ENCODE results near the gene SMPD3.
"Not testable (repeated sequence)": the region's sequence is repeated elsewhere in the genome, so short reads cannot be mapped to it uniquely, and the experiment has no call there.

The SMPD3 gene

DNA sequence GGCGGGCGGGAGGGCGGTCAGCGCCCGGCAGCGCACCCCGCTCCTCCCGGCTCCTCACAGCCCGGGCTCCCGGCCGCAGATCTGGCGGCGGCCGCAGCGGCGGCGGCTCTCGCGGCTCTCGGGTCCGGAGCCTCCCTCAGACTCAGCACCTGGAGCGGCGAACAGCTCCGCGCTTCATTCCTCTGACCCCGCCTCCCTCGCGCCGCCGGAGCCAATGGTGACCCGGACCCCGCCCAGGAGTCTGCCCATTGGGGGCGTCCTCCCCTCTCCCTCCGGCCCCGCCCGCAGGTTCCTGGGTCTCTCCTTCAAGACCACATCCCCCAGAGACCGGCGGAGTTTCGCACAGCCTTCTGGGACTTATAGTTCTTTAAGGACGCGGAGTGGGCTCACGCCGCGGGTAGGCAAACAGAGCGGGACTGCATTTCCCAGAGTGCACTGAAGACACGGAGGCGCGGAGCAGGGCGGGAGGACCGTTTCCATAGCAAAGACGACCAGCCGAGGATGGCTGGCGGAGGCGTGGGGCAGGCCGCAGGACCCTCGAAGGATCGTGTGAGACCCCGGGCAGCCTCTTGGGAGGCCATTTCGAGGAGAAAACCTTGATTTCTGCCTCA is at the start of gene SMPD3:
SMPD3 (minus strand) TSS at position 149 of the 611 bp plus-strand sequence. CDS start 76,327 bp downstream, outside the sequence.
- DNase-seq, result peak; percentile 98

DNA sequence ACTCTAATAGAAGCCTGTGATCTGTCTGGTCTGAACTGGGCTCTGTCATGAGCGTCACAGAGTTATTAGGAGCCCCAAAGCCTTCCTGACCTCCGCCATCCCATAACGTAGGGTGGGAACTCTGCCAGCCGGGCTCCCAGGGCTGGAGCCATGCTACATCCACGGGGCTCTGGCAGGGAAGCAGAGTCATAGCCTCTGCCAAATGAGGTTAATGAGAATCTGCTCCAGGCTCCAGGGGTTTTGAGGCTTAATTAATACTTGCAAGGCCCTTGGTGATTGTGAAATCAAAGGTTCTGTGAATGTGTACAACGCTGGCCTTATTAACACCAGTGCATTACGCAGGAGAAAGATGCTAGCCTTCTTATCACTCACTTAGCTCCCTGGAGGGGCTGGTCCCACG is 48.4 kb upstream of the SMPD3 start:
- DNase-seq, result no peak

DNA sequence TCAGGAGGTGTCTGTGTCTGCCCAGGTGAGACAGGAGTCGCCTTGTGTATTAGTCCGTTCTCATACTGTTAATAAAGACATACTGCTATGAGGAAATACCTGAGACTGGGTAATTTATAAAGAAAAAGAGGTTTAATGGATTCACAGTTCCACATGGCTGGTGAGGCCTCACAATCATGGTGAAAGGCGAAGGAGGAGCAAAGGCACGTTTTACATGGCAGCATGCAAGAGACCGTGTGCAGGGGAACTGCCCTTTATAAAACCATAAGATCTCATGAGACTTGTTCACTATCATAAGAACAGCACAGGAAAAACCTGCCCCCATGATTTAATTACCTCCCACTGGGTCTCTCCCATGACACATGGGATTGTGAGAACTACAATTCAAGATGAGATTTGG is 46.0 kb upstream of the SMPD3 start:
- not testable (repeated sequence) for DNase-seq

GRCh38 chr16:68493412-68494070 is 45.2 kb upstream of the SMPD3 start:
- no peak for DNase-seq

DNA sequence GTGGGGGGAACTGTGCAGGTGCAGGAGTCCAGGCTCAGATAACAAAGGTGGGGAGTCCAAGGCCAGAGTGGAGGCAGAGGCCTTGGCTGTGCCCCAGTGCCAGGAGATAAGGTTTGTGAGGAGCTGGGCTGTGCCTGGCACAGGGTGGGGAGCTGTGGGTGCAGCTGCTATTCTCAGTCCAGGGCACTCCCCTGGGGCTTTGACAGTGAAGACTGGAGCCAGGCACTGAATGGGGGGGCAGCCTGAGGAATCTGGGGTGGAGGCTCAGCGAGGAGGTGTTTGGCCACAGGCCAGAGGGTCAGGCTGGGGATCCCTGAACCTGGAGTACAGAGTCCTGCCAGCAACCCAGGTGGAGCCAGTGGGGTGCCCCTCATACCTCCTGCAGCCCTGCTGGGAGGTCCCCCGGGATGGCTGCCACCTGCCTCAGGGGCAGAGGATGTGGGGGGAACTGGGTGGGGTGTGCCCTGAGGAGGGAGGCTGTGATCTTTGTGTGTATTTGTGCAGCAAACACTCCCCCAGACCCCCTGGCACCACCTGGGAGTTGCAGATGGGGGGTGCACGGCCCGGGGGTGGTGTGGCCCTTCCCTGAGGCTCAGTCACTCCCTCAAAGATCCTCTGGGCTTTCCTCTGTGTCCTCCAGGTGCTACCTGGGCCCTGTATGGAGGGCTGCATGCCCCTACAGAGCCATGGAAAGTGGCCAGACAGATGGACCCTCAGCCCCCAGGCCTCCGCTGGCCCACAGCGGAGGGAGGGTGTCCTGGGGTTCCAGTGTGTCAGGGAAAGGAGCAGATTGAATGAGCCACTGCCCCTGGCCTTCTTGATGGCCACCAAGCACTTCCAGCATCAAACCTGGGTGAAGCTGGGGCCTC is 44.5 kb upstream of the SMPD3 start:
- DNase-seq, result no peak

GRCh38 chr16:68492151-68492542 is 43.8 kb upstream of the SMPD3 start:
- DNase-seq, result no peak

DNA sequence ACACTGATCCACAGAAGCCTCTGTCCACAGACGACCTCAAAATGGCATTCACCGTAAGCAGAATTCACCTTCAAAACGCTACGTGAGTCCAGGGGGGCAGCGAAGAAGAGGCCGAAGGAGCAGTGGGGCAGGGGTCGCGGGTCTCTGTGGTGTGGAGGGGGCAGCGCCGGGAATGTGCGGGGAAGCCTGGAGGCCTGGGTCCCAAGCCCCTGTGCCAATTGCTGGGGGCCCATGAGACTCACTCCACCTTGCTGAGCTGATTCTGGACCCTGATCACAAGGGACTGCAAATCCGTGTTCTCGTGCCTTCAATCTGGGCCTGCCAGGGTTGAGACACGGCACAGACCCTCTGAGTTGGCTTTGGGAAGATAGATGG is 43.3 kb upstream of the SMPD3 start:
- DNase-seq, result no peak

- DNase-seq, result no peak
These were observed 42.7 kb upstream of the SMPD3 start for GRCh38 chr16:68490829-68491575.

DNA sequence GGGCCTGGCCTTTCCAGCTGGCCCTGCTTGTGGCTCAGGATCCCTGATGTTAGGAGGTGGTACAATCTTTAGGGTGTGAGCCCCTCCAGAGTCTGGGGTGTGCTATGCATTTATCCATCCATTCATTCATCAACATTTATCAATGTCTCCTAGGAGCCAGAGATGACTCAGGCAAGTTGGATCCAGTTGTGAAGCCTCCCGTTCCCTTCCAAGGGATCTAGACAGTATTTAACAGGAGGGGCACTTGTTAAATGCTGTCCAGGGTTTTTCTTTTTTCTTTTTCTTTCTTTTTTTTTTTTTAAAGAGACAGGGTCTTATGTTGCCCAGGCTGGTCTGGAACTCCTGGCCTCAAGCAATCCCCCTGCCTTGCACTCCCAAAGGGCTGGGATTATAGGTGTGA is 42.0 kb upstream of the SMPD3 start:
- no peak for DNase-seq

DNA sequence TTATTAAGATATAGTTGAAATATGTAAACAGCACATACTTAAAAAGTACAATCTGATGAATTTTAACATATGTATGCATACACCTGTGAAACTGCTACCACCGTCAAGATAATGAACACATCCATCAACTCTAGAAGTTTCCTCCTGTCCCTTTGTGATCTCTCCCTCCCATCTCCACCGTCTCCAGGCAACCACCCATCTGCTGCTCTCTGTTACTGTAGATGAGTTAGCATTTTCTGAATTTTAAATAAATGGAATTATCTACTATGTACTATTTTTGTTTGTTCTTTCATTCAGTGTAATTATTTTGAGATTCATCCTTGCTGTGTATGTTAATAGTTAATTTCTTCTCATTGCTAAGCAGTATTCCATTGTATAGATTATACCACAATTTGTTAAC is 40.2 kb upstream of the SMPD3 start:
- no peak for DNase-seq

- no peak for DNase-seq
These were observed 39.4 kb upstream of the SMPD3 start for GRCh38 chr16:68487669-68488068.

DNA sequence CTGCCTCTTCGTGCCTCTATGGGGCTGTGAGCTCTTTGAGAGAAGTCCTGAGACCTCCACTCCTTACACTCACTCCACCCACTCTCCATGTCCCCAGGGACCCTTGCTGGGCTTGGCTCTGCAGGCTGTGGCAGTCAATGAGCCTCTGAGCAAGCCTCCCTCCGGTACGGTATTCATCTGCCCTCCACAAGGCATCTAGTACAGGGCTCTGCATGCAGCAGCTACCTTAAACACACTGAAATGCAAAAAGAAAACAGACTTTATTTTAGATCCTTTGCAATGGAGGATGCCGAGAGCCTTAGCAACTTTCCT is 38.9 kb upstream of the SMPD3 start:
- DNase-seq, result no peak

DNA sequence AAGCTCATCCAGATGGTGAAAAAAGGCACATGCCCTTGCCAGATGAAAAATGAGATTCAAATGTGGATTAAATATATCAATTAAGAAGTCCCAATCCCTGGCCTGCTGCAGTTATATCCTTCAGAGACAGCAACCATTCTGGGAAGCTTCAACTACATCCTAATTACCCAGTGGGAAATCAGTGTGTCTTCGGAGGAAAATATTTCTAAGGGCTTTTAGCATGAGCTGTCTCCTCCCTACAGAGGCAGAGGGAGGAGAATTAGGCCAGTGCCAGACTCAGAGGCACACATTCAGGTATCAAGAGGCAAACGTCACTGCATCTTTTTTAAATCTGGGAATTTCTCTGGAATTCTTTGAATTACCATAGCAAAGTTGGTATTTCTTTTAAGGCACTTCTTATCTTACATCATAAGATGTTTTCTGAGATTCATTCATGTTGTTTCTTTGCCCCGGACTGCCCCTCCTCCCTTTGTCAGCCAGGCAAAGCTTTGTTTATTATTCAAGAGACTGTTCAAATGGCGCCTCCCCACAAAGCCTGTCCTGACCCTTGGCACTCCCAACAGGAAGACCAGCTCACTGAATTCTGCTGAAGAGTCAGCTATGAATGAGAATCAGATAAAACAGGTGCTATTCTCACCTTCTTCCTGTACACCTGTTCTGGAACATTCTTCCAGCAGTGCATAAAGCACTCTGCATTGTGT is 38.3 kb upstream of the SMPD3 start:
- DNase-seq, result no peak

DNA sequence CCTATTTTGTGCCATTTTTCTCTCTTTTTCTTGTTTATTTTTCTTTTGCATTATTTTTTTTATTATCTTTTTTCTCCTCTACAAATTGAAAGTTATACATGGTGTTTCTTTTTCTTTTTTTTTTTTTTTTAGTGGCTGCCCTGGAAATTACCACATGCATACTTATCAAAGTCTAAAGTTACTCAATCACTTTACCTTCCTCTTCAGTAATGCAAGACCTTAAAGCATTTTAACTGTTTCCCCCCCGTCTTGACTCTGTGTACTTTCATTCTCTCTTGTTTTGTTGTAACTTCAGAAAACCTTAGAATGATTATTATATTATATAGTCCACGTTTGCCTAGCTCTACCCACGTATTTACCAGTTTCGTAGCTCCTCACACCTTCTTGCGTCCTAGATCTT is 33.3 kb upstream of the SMPD3 start:
- no peak for DNase-seq

DNA sequence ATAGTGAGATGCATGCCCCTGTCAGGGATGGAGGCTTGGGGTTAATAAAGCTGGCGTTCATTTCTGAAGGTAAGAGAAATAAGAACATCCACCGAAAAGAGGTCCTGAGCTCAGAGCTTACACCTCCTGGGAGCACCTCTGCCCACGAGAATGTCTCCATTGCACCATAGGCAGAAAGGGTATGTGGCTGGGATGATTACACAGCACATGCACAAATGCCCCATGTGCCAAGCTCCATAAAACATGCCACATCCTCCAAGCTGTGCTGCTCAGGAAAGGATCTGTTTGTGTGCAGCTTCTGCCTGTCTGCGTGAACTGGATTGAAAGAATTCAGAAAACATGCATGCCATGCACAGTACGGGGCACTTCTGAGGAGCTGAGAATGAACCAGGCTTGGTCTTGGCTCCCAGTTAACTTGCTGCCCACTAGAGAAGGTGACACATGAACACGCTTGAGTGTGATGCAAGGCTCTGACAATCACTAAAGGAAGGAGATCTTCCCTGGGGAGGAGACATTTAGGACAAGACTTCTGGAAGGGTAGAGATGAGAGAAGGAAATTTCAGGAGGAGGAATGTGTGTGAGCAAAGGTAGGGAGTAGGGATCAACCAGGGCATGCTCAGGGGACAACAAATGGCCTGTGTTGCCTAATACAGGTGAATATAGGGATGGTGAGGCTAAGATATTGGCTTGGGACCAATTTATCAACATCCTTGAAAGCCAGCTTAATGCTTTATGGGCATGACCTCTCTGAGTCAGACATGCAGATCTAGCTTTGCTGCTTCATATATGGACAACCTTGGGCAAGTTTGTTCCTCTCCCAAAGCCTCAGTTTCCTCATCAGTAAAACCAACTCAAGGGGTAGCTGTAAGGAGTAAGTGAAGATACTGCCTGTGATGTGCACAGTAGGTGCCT is 32.0 kb upstream of the SMPD3 start:
- DNase-seq, result no peak

DNA sequence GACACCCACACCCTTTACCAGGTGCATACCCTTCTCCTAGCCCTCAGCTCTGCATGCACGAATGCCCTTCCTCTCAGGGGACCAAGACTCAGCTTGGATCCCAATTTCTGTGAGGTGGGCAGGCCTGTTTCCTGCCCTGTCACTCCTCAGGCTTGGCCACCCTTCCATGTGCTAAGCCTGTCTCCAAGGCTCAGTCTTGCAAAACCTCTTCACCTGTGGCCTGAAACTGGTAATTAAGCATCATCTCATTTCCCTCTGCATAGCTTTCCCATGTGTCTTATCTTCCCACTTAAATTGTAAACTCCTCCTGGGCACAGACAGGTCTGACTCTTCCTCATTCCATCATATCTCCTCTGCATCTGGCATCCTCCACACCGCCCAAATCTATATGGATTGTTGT is 31.0 kb upstream of the SMPD3 start:
- no peak for DNase-seq

DNA sequence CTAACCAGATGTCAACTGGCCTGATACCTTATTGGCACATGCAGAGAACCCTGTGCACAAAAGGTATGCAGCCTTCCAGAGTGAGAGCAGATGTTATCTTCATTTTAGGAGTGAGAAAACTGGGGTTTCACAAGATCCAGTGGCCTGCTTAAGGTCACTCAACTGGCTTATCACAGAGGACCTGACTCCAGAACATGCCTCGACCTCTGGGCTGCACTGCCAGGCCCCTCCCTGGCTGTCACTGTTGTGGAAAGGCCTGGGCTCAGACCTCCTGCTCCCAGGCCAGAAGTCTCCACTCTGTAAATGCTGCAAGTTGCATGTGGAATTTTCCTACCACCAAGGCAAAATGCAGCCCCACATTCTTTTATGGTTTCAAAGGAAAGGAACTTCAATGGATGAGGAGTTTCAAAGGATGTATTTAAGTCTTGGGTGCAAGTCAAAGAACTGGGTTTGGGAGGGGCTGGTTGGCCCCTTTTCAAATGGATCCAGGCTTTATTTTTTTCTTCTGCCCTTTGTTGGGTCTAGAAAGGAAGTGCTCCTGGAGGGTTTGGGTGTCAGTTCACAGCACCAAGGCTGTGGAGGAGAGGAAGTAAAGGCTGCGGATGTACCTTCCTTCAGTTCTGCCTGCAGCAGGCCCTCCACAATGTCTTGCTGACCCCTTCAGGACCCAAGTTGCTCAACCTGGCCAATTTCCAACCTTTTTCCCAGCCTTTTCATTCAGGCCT is 30.4 kb upstream of the SMPD3 start:
- DNase-seq, result no peak

GRCh38 chr16:68475071-68475470 is 26.8 kb upstream of the SMPD3 start:
- DNase-seq, result no peak

DNA sequence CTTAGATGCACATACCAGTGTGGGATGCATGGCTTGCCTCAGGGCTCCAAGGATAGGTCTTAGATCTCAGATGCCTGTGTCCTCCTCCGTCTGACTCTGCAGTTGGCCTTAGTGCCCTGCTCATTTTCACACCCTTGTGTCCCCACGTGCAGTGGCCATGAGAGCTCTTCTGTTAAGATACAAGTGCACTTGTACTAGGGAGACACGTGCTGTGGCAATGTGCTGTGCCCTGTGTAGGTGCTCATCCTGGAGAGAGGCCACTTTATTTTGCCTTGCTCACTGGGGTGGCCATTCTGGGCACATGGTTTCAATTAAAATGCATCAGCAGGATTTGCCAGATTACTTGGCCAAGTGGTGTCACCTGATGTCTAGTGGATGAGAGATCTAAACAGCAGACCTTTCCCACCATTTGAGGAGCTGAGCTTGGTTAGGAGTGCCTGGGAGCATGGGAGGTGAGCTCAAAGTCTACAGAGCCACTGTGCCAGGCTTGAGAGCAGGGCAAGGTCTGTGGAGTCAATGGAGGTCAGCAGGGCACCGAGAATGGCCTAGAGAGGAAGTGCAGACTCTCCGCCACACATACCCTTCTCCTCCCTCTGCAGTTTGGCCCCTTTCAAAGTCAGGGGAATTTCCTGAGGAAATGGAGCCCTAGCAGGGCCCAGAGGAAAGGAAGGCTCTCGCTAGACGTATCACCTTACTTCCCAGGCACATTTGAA is 25.2 kb upstream of the SMPD3 start:
- no peak for DNase-seq

- no peak for DNase-seq
These were observed 24.3 kb upstream of the SMPD3 start for GRCh38 chr16:68472581-68472980.

Measured in activated CD4-positive, CD25-positive, alpha-beta regulatory T cell treated with anti-CD3 and anti-CD28 coated beads, Interleukin-2, amount 50 U/mL, for 72 hours (primary cell).